HG03460 (cell line): Measurements from ENCODE around the gene SV2C.

Experiments
- ATAC-seq: cut with Tn5 transposase; IDR thresholded peaks from one replicate; pipeline ENCODE4 v1.9.1; 2021; ENCODE audit not compliant: unreplicated experiment

Gene SV2C

DNA sequence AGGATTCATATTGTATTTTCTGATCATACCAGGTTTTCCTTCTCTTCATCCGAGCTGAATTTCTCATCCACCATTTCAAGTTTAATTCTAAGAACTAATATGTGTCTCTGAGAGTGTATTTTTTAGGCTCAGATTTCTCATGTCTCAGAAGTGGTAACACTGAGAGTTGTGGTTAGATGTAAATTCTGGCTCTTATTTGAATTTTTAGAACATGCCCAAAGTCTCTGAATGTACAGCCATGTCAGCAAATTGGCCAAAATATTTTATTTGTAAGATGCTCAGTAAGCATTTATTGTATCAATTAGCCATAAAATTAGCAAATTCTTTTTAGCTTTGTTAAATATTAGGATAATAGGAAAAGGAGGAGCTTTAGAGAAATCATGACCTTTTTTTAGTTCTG lies 16.6 kb downstream of the SV2C start:
- no peak for ATAC-seq

DNA sequence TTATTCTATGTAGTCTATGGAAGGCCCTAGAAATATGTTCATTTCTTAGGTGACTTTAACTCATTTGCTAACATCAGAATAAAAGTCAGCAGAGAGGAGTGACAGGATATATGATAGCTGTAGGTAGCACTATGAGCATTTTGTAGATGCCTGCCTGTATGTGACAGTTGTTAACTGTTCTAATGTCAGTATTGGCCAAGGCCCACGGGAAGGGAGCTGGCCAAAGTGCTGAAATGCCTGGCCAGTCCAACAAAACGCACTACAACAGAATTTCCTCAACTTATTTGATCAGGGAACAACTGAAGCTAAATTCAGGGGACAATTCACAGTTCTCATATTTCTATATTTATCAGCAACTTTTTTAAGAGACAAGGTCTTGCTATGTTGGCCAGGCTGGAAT lies 20.8 kb downstream of the SV2C start:
- ATAC-seq, result no peak

DNA sequence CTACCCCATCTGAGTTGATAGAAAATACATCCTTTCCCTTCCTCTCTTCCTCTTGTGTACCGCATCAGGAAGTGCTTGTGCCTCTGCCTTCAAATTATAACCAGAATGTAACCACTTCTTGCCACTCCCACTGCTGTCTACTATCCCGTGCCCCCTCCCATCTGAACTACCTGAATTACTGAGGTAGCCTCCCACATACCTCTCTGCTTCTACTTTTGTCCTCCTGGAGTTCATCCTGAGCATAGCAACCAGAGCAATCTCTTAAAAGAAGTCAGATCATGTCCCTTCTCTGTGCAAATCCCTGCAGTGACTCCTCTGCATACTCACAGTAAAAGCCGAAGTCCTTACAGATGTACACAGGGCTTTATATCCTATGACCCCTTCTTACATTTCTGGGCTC lies 23.0 kb downstream of the SV2C start:
- no peak for ATAC-seq

DNA sequence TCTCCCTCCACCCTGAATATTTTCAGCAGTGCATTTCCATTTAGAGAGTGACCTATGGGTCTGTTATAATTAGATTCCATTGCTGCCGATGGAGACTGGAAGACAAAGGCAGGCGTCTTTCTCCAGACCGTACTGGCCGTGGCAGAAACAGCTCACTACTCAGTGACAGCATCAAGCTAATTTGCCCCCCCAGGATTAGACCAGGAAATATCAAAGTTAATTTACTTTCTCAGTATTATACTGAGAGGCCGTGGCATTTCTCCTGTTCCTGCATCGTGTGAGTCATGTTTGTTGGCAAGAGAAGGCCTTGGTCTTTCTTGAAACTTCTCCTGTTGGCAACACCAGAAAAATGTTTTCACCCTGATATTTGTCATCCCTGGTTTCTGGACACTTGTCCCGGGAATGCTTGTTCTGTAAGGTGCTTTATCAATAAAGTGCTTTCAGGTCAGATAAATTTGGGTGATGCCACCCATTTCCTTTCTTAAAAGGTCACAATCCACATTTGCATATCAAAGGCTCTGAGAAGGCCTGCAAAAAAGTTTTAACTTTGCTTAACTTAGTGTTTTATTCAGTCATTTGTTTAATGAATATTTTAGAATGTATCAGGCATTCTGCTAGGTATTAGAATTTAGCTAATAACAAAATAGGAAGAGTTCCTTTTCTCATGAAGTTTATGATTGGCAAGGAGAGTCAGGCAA lies 28.4 kb downstream of the SV2C start:
- no peak for ATAC-seq

DNA sequence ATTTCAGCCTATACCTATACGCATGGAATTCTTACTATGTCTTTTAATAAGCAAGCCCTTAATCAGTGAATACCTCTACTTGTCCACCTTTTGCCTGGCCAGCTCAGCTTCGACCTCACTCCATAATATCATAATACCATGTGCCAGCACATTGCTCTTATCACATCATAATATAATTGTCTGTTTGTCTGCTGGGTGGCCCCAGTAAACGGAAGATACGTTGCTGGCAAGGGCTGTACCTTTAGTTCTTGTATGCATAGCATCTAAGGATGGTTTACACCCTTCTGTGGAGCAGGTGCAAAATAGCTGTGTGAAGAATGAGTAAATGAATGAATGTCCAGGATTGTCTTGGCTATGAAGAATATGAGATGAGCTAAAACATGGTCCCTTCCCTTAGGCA lies 29.9 kb downstream of the SV2C start:
- no peak for ATAC-seq

DNA sequence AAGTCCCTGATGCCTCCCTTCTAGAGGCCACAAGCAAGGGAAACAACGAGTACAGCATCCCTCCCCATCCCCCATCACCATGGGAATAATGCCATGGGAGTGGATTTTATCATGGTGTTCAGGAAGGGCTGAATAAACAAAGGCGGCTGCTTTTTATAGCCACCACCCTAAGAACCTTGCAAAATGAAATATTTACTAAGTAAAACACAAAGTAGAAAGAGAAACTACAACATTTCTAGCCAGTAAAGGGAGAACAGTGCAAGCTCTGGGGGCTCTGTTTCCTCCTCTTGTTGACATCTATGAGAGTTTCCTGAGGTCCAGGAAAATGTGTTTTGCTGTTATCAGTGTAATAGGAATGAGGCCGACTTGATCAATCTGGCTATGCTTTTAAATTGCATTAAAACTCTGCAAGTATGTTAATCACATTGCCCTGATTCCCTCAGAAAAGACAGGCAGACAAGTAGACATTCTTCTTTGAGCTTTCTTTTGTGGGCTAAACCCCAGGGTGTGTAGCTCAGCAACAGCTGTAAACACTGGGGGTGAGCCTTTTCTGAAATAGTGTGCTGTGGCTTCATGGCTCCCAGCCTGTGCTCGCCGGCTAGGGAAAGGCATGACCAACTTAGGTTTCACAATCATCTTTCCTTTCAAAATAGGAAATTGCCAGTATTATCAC lies 31.1 kb downstream of the SV2C start:
- ATAC-seq, result no peak

DNA sequence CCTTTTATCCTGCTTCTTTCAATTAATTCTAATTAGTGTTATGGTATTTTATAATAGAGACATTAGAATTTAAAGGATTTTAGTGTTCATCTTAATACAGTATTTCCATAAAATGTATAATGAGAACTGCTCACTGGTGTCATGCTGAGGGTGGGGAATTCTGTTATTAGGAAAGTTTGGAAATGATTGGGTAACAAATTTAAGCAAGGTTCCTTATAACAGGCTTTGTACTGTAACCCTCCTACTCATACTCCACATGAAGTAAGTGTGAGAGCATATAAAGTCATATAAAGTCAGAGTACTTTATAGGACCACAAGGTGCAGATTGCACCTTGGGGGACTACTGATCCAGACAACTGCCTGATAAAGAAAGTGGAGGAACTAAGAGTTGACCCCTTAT lies 42.2 kb downstream of the SV2C start:
- ATAC-seq, result no peak

DNA sequence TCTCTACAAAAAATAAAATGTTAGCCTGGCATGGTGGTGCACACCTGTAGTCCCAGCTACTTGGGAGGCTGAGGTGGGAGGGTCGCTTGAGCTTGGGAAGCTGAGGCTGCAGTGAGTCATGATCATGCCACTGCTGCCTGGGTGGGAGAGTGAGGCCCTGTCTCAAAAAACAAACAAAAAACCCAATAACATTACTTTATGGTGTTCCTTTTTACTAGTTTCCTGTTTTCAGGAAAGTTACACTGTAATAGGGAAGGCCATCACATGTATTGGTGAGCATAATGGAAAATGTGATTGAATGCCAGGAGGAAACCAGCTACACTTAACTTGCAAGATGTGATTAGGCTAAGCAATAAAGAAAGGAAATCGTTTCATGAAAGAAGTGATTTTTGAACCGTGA lies 42.7 kb downstream of the SV2C start:
- no peak for ATAC-seq

DNA sequence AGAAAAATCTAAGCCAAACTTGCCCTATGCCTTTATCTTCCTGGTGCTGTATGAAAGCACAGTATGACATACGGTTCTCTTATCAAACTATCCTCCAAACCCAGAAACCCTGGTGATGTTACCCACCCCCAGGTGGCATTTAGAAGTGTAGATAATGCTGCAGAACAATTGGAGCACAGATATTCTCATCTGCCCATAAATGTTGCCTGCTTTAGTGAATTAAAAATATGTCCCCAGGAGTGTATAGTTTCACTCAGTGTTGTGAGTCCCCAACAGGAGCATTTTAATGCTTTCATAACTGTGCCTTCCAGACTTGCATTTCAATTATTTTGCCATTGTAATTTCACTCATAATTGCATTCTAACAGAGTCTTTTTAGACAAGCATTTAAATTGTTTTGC lies 50.8 kb downstream of the SV2C start:
- ATAC-seq, result no peak

DNA sequence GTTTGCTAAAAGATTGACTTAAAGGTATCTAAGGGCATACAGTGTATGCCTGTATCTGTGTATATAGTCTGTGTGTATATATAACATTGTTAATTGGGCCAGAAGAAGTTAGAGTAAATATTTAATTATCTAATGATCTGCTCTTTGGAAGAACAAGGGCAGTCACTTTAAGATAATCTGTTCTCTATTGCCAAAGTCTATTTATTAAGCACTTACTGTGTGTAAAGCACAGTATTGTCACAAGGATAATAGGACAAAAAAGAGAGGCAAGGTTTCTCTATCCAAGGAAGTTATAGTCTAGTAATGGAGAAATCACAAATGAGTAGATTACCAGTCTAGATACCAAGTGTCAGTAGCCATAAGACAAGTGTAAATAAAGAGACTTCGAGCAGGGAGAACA lies 51.5 kb downstream of the SV2C start:
- ATAC-seq, result no peak

DNA sequence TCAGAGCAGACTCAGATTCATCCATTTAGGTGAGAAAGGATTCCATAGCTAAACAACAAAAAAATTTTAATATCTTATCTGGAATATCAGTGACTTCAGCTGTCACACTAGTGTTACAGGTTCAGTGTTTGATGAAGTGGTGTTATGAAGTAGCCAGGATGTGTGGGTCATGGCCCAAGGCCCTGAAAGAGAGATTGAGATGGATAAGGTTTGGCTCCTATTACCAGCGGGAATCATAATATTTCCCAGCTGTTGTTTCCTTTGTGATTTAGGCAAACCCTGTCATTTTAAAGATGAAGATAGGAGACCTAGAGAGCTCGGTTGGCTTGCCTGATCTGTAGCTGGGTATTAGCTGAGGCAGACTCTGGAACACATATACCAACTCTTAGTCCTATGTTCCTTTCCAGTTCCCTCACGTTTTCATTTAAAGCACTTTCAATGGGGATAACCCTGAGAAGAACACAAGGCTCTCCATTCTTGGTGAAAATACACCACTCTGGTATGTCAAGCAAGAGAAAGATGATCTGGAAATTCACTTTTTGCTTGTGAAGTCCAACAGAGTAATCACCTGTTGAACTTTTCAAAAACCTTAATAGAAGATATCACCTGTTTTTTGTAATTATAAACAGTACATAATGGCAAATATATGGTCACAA lies 54.8 kb downstream of the SV2C start:
- no peak for ATAC-seq

DNA sequence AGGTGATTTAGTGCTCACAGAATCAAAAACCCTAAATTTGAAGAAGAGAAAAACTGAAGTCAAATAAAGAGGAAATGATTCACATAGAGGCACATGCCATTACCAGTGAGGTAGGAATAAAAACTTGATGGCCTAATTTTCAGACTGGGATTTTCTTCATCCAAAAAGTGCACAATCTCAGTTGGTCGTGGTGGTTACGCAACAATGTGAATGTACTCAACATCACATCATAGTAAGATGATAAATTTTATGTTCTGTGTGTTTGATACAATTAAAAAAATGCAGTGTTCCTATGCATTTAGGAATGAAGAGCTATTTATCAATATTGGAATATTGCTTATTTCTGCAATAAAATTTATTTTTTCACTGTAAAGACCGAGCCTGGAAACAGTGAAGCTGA lies 60.7 kb downstream of the SV2C start:
- ATAC-seq, result no peak

DNA sequence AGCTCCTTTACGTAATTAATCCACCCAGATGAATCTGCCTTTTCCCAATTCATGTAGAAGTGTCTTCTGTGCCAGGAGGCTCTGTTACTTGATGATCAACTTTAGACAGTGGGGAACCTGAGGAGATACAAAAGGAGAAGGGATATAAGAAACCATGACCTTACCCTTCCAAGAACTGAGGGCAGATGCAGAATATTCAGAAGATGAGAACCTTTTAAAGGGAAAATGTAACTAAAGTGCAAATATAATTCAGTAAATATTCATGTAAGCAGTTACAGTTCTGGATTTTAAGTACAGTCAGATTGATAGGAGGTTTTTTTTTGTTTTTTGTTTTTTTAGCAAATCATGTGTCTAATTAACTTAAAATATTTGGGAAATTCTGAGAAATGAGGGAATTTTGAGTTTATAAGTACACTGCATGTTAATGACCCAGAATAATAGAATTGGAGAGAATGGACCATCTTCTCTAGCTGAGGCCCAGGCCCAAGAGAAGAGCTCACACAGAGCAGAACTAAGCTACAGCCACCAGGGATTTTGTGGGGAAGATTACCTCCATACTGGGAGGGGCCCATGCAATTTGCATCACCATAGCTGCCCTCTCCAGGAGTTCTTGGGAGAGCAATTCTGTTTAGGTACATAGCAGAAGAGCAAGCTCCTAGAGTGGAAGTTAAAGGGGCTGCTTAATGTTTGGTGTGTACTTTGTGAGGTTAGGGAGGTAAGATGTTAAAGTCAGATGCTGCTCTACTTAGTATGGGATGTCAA lies 61.5 kb downstream of the SV2C start:
- ATAC-seq, result no peak

DNA sequence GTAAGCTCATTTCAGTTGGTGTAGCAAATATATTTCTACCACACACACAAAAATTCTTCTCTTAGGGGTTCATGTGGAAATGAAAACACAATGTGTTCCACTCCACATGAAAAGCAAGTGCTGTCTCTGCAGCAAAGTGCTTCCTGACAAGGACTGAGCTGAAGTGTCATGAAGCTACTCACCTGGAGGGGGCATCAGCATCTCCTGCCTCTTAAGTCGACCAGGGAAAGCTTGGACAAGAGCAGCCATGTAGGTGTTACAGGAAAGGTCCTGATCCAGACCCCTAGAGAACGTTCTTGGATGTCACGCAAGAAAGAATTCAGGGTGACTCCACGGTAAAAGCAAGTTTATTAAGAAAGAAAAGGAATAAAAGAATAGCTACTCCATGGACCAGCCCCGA lies 62.8 kb downstream of the SV2C start:
- ATAC-seq, result no peak

DNA sequence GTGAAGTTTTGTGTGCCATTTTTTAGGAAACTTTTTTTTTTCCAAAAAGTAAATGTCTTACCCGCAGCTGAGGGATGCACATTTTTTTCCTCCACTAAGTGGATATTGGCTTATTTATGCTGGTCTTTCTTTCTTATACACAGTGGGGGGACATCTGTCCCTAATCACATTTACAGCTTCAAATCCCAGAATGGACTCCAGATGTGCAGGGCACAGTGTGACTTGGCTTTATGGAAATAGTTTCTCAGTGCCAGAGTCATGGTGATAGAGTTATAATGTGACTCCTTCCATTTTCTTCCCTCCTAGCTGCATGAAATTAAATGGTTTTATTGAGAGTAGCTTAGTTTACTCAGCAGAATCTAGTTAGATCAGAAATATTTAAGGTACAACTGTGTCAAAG lies 66.5 kb downstream of the SV2C start:
- no peak for ATAC-seq

DNA sequence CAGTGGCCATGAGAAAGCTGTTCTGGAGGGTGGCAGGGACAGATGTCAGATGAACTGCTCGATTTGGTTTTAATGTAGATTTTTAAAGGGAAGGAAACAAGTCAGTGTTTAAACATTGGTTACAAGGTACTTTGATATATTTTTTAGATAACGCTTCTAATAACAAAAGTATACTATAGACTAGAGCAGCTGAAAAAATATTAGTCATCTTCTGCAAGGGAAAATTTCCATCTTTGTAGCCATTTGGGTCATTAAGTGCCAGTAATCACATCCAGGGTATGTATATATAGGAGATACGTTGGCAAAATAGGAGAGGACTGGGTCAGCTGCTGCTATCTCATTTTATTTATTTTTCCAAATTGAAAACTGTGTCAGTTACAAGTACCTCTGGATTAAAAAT lies 69.0 kb downstream of the SV2C start:
- no peak for ATAC-seq

DNA sequence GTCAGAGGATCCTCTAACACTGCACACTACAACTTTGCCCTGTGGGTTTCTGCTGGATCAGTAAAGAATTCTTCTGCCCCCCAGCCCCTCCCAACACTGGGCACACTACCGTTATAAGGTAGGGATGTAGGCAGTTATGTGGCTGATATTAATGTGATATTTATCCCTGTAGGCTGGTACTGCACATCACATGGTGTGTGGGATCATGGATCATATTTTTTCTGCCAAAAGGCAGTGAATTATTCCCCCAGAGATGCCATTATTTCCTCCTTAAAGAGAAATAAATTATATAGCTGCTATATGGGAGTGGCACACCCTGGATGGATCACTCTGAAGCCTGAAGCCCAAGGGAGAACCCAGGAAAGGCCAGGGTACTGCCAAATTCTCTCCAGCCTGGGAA lies 69.5 kb downstream of the SV2C start:
- no peak for ATAC-seq

DNA sequence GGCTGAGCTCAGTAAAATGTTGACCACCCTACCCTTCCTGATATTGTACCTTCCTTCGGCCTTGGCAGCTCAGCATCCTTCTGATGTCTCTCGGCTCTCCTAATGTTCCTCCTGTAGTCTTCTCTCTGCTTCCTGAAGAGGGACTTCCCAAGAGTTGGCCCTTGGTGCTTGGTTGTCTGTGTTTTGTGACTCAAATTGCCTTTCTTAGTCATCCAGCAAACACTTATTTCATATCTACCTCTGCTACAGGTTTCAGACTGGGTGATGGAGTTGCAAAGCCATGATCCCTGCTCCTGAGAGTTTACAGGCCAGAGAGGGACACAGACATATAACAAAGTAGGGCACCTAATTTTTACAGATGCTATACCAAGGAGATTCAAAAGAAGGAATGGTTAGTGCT lies 70.1 kb downstream of the SV2C start:
- ATAC-seq, result no peak

DNA sequence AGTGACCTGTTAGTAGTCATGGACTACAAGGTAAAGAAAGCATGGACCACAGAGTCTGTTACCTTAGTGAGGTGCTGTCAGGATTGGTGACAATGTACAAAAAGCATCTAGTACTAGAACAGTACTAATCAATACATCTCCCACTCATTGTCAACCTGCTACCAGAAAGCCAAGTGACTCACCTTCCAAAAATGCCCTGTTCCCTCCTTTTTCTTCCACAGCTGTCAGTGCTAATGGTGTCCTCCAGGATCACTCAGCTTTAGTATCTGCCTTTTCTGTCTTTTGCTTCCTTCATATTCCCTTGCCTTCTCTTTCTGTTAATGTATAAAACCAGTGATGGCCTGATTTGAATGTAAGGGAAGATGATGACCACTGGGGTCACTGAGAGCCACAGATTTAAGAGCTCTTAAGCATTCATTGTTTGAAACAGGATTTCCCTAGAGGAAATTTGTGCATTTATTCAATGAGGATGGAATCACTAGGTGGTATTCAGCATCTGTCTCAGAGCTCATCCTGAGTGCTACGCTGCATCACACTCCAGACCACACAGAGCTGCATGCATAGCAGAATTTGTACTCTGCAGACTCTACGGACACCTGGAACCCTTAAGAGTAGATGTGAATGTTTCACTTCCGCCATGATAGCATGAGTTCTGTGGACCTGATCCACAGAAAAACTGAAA lies 71.0 kb downstream of the SV2C start:
- ATAC-seq, result no peak

DNA sequence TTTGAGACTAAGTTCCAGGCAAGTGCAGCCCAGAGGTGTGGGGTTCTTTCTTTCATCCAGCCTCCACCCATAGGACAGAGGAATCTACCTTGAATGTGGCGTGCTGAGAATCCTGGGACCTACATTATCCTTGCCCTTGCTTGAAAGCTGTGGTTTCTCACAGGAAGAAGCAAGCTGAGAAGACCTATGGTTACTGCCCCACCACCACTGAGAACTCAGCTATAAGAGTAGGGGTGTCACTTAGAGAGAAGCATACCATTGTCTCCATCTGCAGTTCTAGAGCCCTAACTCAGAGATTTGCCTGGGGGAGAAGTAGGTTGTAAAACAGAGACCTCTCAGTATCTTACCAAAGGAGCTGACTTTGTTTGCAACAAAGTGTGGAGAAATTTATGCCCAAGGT lies 72.4 kb downstream of the SV2C start:
- no peak for ATAC-seq

DNA sequence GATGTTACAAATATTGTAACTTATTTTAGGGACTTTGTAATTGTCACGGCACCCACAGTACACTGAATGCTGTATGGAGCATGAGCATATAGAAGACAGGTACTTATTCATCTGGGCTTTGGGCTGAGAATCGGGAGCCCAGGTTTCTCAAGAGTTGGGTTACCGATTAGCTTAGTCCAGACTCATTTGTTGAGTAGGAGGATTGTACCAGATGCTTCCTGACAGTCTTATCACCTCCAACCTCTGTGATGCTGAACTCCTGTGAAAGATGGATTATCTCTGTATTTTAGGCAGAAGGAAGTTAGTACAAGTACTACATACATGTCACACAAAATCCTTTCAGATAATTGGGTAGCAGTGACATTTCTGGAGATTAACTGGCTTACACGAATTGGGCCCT lies 79.2 kb downstream of the SV2C start:
- ATAC-seq, result no peak
